D721Med (cell line): ENCODE measurements around the gene DELE1.

Experiments used
- DNase-seq: peaks from one replicate; pipeline ENCODE4 v3.0.0; 2011; ENCODE audit warnings: low spot score; ENCODE audit not compliant: insufficient read length
- FAIRE-seq: peaks from 2 replicates; lab custom pipeline; 2011; peaks lifted over from hg19 to GRCh38; lab: Jason Lieb, UNC
- CTCF ChIP-seq: IDR thresholded peaks from 2 replicates; pipeline ENCODE4 v1.5.1; 2012; ENCODE audit warnings: mild to moderate bottlenecking, control low read depth; ENCODE audit not compliant: insufficient read depth; ENCODE audit errors: missing control alignments

Gene DELE1

GRCh38 chr5:141978389-141978788 is 54.7 kb downstream of the DELE1 start:
- no peak for TF ChIP-seq CTCF
- DNase-seq: no peak
- FAIRE-seq: no peak

DNA sequence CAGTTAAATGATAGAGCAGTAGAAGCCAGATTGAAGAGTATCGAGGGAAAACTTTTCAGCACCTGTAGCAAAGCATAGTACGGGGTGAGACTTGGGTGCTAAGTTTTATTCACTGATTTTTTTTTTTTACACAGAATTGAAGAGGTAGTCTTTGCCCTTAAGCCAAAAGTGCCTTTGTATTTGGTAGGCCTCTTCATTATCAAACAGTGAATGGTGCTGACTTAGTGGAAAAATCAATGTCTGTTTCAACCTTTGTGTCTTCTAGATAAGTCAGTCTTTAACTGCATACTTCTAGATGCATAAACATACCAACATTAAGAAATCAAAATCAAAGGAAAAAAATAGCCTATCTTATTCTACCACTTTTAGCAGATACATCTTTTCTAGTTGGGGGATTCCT is 59.0 kb downstream of the DELE1 start:
- no peak for TF ChIP-seq CTCF
- DNase-seq (no peak), FAIRE-seq (no peak)

DNA sequence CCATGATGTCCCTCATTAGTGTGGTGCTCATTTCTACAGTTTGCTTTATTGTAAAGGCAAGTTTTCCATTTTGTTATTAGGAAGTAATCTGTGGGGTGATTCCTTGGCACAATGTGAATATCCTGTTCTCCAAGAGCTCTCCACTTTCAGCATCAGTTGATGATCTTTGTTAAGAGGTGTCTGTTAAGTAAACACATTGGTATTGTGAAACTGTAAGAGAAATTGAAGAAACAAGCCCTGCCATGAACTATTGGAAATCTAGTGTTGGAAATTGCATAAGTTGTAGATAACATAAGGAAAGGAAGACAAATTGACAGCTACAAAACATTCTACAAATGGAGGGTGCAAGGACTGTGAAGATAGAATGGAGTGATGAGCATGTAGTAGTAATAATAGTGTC is 62.4 kb downstream of the DELE1 start:
- FAIRE-seq (no peak), DNase-seq (no peak)
- TF ChIP-seq CTCF: no peak

DNA sequence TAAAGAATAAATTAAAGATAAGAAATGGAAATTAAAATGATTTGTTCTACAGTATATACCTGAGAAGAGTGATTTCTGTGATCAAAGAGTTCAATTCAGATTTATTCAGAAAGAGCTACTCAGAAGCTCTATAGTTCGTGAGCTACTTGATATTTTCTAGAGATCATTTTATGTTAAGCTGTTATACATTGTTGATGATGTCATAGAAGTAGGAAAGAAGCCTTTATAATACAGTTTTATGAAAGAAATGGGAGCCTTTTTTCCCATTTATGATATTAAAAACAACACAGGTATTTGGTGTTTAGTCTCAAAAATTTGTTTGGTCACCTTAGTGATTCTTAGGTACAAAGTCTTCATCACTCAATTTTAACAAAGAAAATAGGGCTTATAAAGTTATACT is 66.0 kb downstream of the DELE1 start:
- no peak for TF ChIP-seq CTCF
- DNase-seq (no peak), FAIRE-seq (no peak)
